ENCODE results near the gene CDT1.

The CDT1 gene

GRCh38 chr16:88806491-88807111 lies 3.0 kb downstream of the CDT1 start:
- no peak for DNase-seq

- DNase-seq: no peak
These were observed 3.6 kb downstream of the CDT1 start for GRCh38 chr16:88807142-88807625.

- no peak for DNase-seq
These were observed 4.3 kb downstream of the CDT1 start for GRCh38 chr16:88807626-88808453.

GRCh38 chr16:88809068-88809675 lies 5.6 kb downstream of the CDT1 start:
- no peak for DNase-seq

GRCh38 chr16:88809676-88810165 lies 6.1 kb downstream of the CDT1 start:
- DNase-seq: peak; percentile 74

- peak; percentile 82 for DNase-seq
These were observed 6.8 kb downstream of the CDT1 start for GRCh38 chr16:88810166-88810911.

GRCh38 chr16:88810912-88811768 lies 7.6 kb downstream of the CDT1 start:
- peak; percentile 86 for DNase-seq

- peak; percentile 99 for DNase-seq
These were observed 8.4 kb downstream of the CDT1 start, which contains the start of gene APRT for GRCh38 chr16:88811769-88812512. TSS of gene APRT (minus strand) at chr16:88811928. CDS start at chr16:88811899, 29 bp downstream.

GRCh38 chr16:88812513-88813268 lies 9.1 kb downstream of the CDT1 start:
- DNase-seq: no peak

- DNase-seq: no peak
These were observed 9.9 kb downstream of the CDT1 start for GRCh38 chr16:88813269-88814143.

GRCh38 chr16:88814144-88814502 lies 10.5 kb downstream of the CDT1 start:
- no peak for DNase-seq

- no peak for DNase-seq
These were observed 11.6 kb downstream of the CDT1 start for GRCh38 chr16:88815227-88815626.

GRCh38 chr16:88815901-88816589 lies 12.5 kb downstream of the CDT1 start:
- DNase-seq: peak; percentile 84

GRCh38 chr16:88816736-88817535 lies 13.3 kb downstream of the CDT1 start:
- no peak for DNase-seq

- DNase-seq: no peak
These were observed 14.4 kb downstream of the CDT1 start for GRCh38 chr16:88817785-88818574.

- DNase-seq: no peak
These were observed 14.9 kb downstream of the CDT1 start for GRCh38 chr16:88818575-88818874.

GRCh38 chr16:88819126-88819525 lies 15.5 kb downstream of the CDT1 start:
- DNase-seq: no peak
